Activated CD8-positive, alpha-beta memory T cell treated with anti-CD3 and anti-CD28 coated beads, Interleukin-2, amount 50 U/mL, for 24 hours (primary cell): ENCODE data around the gene EIF4H.
"Not testable (repeated sequence)": the region's sequence is repeated elsewhere in the genome, so short reads cannot be mapped to it uniquely, and the experiment has no call there.

Experiments
- DNase-seq: peaks from one replicate; pipeline ENCODE4 v3.0.0-alpha.2; 2020; ENCODE audit errors: extremely low read depth

The EIF4H gene

DNA sequence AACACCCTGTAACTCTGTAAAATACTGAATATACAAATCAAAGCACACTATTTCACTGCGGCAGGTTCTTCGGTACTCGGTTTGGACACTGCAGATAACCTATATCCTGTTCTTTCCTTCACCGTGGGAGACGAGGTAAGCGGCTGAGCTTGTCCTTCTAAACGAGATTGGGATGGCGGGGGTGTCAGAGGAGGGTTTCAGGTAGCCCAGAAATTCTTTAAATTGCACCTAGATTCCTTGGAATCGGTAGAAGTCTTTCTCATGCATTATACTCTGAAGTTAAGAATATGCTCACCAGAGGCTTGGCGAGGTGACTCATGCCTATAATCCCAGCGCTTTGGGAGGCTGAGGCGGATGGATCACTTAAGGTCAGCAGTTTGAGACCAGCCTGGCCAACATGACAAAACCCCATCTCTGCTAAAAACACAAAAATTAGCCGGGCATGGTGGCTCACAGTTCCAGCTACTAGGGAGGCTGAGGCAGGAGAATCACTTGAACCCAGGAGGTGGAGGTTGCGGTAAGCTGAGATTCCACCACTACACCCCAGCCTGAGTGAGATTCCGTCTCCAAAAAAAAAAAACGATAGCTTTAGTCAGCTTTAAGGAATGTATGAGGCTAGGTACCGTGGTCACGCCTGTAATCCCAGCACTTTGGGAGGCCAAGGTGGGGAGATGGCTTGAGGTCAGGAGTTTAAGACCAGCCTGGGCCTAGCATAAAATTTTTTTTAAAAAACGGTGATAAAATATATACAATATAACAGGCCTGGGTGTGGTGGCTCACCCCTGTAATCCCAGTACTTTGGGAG, 25.6 kb downstream of the EIF4H start:
- DNase-seq = no peak

GRCh38 chr7:74202841-74203556, 28.8 kb downstream of the EIF4H start:
- no peak for DNase-seq

DNA sequence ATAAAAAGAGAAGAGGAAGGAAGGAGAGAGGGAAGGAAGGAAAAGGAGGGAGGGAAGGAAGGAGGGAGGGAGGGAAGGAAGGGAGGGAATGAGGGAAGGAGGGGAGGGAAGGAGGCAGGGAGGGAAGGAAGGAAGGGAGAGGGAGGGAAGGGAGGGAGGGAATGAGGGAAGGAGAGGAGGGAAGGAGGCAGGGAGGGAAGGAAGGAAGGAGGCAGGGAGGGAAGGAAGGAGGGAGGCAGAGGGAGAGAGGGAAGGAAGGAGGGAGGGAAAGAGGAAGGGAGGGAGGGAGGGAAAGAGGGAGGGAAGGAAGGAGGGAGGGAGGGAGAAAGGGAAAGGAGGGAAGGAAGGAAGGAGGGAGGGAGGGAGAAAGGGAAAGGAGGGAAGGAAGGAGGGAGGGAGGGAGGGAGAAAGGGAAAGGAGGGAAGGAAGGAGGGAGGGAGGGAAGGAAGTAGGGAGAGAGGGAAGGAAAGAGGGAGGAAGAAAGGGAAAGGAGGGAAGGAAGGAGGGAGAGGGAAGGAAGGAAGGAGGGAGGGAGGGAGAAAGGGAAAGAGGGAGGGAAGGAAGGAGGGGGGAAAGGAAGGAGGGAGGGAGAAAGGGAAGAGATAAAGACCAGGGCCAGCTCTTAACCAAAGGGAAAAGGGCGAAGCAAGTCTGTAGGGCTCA, 29.9 kb downstream of the EIF4H start:
- DNase-seq = no peak

GRCh38 chr7:74206052-74206451, 31.9 kb downstream of the EIF4H start:
- DNase-seq = not testable (repeated sequence)

DNA sequence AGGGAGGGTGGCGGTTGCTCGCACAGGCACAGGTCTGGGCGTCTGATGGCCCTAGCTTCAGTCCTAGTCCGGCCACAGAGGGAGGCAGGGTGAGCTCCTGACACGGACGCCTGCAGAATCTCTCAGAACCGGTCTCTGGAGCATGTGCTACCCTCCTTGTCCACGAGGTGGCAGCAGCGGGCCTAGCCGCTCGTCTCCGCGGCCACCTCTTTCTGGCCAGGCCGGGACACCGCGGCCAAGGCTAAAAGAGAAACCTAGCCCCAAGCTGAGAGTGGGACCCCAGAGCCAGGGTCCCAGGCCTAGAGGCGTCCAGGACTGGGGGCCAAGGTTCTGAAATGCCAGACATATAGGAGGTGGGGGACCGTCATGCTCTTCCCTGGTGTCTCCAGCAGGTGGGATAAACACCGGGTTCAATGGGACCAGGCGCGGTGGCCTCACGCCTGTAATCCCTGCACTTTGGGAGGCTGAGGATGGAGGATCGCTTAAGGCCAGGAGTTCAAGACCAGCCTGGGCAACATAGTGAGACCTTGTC, 32.5 kb downstream of the EIF4H start:
- peak; percentile 36 for DNase-seq

- no peak for DNase-seq
Observed at GRCh38 chr7:74207586-74207985, 33.4 kb downstream of the EIF4H start.

DNA sequence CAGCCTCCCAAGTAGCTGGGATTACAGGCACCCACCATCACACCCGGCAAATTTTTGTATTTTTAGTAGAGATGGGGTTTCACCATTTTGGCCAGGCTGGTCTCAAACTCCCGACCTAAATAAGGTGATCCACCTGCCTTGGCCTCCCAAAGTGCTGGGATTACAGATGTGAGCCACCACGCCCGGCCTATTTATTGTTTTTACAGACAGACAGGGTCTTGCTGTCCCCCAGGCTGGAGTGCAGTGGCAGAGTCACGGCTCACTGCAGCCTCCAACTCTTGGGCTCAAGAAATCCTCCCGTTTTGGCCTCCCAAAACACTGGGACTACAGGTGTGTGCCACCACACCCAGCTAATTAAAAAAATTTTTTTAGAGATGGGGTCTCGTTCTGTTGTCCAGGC, 34.1 kb downstream of the EIF4H start:
- DNase-seq = not testable (repeated sequence)

DNA sequence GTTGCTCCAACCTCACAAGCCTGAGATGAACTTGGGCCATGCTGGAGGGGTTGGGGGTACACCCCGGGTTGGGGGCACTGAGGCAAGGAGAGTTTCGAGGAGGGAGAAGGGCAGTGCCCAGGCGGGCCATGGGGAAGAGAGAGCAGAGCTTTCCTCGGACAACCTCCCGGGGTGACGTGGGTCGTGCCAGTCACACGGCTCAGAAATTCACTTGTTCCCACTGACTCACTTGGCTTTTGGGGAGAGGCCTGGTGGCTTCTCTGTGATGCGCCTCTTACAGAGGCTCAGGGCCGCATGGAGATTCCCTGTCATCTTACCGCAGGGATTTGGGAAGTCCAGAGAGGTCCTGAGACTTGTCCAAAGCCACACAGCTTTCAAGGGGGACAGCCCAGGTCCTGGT, 38.5 kb downstream of the EIF4H start:
- no peak for DNase-seq

- DNase-seq = no peak
Observed at GRCh38 chr7:74214816-74215630, 40.9 kb downstream of the EIF4H start.

GRCh38 chr7:74215921-74216320, 41.8 kb downstream of the EIF4H start:
- DNase-seq = no peak

- DNase-seq = no peak
Observed at GRCh38 chr7:74216361-74216761, 42.2 kb downstream of the EIF4H start.

DNA sequence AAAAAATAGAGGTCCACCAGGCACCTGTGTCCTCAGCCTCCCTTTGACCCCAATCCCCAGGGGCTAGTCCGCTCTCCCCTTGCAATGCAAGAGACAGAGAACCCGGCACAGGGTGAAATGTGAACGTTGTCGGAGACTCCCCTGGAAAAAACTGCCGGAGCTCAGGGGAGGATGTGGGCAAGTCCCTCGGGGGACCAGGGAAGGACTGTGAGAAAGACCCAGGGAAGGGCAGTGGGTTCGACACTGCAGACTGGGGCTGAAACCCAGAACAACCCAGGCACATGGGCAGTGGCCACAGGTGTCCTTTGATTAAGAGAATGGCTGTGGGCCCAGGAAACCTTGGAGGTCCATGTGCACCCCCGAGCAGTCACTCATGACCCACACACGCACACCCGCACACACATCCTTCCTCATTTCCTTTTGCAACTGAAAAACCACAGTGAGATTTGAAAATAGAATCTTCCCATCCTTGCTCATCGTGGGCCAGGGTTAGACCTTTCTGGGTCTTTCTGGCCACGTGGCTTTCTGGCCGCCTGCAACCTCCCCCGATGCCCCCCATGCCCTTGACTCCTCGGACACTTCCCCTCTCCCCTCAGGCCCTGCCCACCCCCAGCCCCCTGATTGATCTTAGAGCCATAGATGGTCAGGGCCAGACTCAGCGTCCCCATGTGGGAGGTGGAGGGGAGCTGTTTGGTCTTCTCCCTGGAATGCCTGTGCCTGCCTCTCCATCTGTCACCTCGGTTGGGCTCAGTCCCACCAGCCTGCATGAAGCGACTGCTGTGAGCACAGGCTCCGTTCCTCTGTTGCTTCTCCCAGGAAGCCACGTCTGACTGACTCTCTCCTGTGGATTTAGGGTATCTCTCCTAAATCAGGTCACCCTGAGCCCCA, 43.5 kb downstream of the EIF4H start:
- DNase-seq = no peak

GRCh38 chr7:74218343-74218698, 44.2 kb downstream of the EIF4H start:
- no peak for DNase-seq

DNA sequence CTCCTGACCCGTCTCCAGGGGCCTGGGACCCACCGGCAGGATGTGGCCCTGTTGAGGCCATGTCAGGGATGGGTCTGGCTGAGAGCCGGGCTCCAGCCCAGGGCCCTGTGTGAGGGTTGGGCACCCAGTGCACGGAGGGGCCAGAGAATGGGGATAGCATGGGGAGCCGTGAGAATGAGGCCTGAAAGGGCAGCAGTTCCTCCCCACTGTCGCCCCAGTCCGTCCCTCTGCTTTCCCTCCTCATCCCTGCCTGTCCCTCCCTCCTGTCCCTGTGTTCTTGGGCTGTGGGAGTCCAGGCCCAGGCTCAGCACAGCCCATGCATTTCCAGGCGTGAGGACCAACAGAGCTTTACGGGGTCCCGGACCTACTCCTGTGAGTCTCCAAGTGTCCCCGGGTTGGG, 45.3 kb downstream of the EIF4H start:
- DNase-seq = no peak

GRCh38 chr7:74220229-74220628, 46.1 kb downstream of the EIF4H start:
- no peak for DNase-seq

GRCh38 chr7:74221713-74222112, 47.6 kb downstream of the EIF4H start:
- DNase-seq = no peak

- DNase-seq = no peak
Observed at GRCh38 chr7:74222851-74223710, 48.9 kb downstream of the EIF4H start.

- DNase-seq = no peak
Observed at GRCh38 chr7:74223711-74224510, 49.8 kb downstream of the EIF4H start.

GRCh38 chr7:74224511-74224832, 50.3 kb downstream of the EIF4H start:
- no peak for DNase-seq
